HUES6 (cell line): ENCODE results near the gene DEFB108B.
"Not testable (repeated sequence)": the region's sequence is repeated elsewhere in the genome, so short reads cannot be mapped to it uniquely, and the experiment has no call there.

ENCODE experiments used
- H3K27ac ChIP-seq: 2 replicates; pipeline ENCODE4 v1.7.0; 2013; ENCODE audit warnings: low read depth, mild to moderate bottlenecking, low read length, inconsistent platforms
- H3K27me3 ChIP-seq: 2 replicates; pipeline ENCODE4 v1.6.1; 2013; ENCODE audit warnings: low read length; ENCODE audit not compliant: control insufficient read depth, insufficient read depth
- H3K36me3 ChIP-seq: 2 replicates; pipeline ENCODE4 v1.6.1; 2013; ENCODE audit warnings: low read length; ENCODE audit not compliant: control insufficient read depth, insufficient read depth
- H3K4me1 ChIP-seq: 2 replicates; pipeline ENCODE4 v1.6.1; 2013; ENCODE audit warnings: low read length; ENCODE audit not compliant: control insufficient read depth, insufficient read depth
- H3K4me3 ChIP-seq: 2 replicates; pipeline ENCODE4 v1.5.1; 2013; ENCODE audit warnings: low read depth, low read length
- H3K9ac ChIP-seq: one replicate; pipeline ENCODE4 v1.6.1; 2013; ENCODE audit warnings: mild to moderate bottlenecking, low read length
- H3K9me3 ChIP-seq: 2 replicates; pipeline ENCODE4 v1.6.1; 2013; ENCODE audit warnings: low read depth, low read length; ENCODE audit not compliant: control insufficient read depth, insufficient read depth

Gene DEFB108B

DNA sequence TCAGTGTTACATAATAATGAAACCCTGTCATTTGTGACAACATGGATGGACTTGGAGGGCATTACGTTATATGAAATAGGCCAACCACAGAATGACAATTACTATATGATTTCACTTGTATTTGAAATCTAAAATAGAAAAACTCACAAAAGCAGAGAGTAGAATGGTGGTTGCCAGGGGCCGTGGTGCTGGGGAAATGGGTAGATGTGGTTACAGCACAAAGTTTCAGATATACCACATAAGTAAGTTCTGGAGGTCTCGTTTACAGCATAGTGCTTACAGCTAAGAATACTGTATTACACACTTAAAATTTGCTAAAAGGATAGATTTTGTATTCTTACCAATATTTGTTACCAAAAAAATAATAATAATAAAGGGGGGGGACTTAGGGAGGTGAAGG lies 3.3 kb upstream of the DEFB108B start:
- H3K9ac ChIP-seq, H3K27ac ChIP-seq, H3K27me3 ChIP-seq, H3K36me3 ChIP-seq, H3K9me3 ChIP-seq, H3K4me3 ChIP-seq, H3K4me1 ChIP-seq: not testable (repeated sequence)

DNA sequence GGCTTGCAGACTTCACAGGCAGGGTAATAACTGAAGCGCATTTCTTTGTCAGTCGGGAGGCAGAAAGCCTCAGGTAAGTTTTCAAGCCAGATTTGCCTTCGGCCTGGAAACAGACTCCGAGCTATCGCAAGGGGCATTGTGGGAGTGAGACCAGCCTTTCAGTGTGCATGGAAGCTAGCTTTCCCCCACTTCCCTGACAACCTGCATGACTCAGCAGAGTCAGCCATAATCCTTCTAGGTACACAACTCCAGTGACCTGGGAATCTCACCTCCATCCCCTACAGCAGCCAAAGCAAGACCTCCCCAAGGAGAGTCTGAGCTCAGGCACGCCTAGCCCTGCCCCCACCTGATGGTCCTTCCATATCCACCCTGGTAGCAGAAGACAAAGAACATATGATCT lies 9.7 kb downstream of the DEFB108B start:
- not testable (repeated sequence) for H3K9ac ChIP-seq, H3K9me3 ChIP-seq, H3K27me3 ChIP-seq, H3K36me3 ChIP-seq, H3K27ac ChIP-seq, H3K4me3 ChIP-seq
- H3K4me1 ChIP-seq, result peaks cover 14% of the 10 kb centered on the region

DNA sequence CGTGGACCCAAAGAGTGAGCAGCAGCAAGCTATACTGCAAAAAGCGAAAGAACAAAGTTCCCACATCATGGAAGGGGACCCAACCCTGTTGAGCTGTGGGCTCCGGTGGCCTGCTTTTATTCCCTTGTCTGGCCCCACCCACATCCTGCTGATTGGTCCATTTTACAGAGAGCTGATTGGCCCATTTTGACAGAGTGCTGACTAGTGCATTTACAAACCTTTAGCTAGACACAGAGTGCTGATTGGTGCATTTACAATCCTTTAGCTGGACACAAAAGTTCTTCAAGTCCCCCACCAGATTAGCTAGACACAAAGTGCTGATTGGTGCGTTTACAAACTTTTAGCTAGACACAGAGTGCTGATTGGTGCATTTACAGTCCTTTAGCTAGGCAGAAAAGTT lies 10.4 kb downstream of the DEFB108B start:
- peaks cover 12% of the 10 kb centered on the region for H3K4me1 ChIP-seq
- H3K4me3 ChIP-seq, H3K9me3 ChIP-seq, H3K9ac ChIP-seq, H3K27me3 ChIP-seq, H3K36me3 ChIP-seq: not testable (repeated sequence)
- 0 out of 2 replicates have a peak overlapping the region, but pooled peaks have one; percentile 73 for H3K27ac ChIP-seq

DNA sequence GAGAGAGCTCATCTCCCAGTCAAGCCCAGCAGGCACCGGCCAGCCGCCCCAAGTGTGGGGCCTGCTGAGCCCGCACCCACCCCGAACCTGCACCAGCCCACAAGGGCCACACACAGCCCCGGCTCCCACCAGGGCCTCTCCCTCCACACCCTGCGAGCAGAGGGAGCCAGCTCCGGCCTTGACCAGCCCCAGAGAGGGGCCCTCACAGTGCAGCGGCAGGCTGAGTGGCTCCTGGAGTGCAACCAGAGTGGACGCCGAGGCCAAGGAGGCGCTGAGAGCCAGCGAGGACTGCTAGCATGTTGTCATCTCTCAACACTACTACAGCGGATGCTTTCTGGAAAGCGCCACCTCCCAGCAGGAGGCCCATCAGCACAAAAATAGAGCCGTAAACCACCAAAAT lies 10.9 kb downstream of the DEFB108B start:
- no peaks in the 10 kb centered on the region for H3K36me3 ChIP-seq
- H3K9ac ChIP-seq, result peak overlapping the region; percentile 30
- H3K9me3 ChIP-seq, result no peaks in the 10 kb centered on the region
- peaks cover 12% of the 10 kb centered on the region for H3K4me1 ChIP-seq
- no peaks in the 10 kb centered on the region for H3K27me3 ChIP-seq
- H3K27ac ChIP-seq, result peak overlapping the region; percentile 73
- H3K4me3 ChIP-seq, result no peak overlapping the region

DNA sequence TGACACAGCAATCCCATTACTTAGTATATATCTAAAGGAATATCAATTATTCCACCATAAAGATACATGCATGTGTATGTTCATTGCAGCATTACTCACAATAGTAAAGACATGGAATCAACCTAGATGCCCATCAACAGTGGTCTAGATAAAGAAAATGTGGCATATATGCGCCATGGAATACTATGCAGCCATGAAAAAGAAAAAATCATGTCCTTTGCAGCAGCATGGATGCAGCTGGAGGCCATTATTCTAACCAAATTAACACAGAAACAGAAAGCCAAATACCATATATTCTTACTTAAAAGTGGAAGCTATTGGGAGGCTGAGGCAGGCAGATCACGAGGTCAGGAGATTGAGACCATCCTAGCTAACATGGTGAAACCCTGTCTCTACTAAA lies 20.9 kb downstream of the DEFB108B start:
- not testable (repeated sequence) for H3K4me1 ChIP-seq, H3K36me3 ChIP-seq, H3K9me3 ChIP-seq, H3K4me3 ChIP-seq, H3K9ac ChIP-seq, H3K27me3 ChIP-seq, H3K27ac ChIP-seq

DNA sequence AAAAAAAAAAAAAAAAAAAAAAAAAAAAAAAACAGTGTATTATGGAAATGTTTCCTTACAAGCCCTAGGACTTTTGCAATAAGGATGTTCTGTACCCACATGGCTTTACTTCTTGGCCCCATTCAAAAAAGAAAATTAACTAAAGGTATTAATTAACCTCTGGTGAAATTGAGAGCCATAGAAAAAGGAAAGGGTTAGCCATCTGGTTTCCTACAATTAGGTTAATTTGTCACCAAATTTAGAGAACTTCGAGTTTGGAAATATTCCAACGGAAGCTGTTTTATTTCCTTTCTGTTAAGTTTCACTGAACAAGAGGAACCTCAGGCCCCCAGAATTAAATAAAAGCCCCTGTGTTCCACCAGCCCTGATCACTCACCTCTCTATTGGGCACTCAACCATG lies 22.9 kb downstream of the DEFB108B start:
- H3K27ac ChIP-seq, H3K4me3 ChIP-seq, H3K27me3 ChIP-seq, H3K9me3 ChIP-seq, H3K9ac ChIP-seq, H3K4me1 ChIP-seq, H3K36me3 ChIP-seq: not testable (repeated sequence)

DNA sequence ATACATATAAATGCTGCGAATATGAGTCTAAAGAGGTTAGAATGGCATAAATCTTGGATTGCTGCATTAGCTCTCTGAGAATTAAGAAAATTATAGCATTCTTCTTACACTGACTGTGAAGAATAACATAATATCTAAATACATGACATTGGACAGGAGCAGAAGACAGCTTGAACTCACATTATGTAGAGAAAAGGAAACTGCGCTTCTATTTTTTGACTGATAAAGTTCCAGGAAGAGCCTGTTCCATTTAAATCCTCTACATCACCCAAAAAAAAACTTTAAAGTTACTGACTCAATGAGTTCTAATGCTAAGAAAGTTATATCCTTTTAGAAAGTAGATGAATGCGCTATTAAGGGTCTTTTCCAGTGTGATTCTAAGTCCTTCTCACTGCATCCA lies 27.8 kb downstream of the DEFB108B start:
- H3K9me3 ChIP-seq, H3K27ac ChIP-seq, H3K9ac ChIP-seq, H3K36me3 ChIP-seq, H3K4me1 ChIP-seq, H3K27me3 ChIP-seq, H3K4me3 ChIP-seq: not testable (repeated sequence)

DNA sequence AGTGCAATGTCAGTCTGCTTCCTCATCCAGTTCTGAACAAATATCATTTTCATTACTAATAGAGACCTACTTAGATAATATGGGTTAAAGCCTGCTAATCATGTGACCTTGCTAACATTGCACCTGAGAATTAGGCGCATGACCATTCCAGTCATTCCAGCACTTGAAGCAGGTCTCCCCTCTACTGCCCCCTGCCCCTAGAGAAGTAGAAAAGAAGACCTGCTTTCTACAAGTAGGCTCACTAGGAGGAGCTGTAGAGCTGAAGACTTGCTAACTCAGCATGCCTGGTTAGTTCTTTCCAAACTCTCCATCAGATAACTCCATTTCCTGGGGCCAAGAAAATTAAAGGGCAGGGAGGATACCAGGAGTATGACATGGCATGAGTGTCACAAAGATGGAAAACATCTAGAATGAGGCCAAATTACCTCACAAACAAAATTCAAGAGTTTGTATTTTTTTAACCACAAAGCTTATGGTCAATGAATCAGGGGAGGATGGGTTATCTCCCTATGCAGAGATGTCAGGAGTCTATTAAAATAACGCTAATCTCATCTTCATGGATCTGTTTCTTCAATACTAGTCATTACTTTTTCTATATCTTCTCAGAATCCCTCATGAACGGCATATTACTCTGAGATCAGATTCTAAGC lies 31.1 kb downstream of the DEFB108B start:
- not testable (repeated sequence) for H3K9ac ChIP-seq, H3K9me3 ChIP-seq, H3K36me3 ChIP-seq, H3K4me1 ChIP-seq, H3K27me3 ChIP-seq, H3K4me3 ChIP-seq, H3K27ac ChIP-seq

DNA sequence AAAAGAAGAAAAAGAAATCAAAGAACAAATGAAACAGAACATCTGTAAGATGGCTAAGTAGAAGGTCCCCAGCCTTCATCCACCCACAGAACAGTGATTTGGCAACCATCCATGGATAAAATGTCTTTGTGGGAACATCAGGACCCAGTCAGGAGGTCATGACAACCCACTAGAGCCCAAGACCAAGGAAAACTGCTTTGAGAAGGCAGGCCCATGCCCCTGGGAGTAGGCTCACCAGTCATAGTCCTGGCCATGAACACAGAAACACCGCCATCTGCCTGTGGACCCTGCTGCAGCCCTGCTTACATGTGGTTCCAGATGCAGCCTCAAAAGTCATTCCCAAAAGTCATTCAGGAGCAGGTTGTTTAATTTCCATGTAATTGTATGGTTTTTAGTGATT lies 34.2 kb downstream of the DEFB108B start:
- H3K36me3 ChIP-seq, H3K4me1 ChIP-seq, H3K9ac ChIP-seq, H3K9me3 ChIP-seq, H3K27me3 ChIP-seq, H3K27ac ChIP-seq, H3K4me3 ChIP-seq: not testable (repeated sequence)

DNA sequence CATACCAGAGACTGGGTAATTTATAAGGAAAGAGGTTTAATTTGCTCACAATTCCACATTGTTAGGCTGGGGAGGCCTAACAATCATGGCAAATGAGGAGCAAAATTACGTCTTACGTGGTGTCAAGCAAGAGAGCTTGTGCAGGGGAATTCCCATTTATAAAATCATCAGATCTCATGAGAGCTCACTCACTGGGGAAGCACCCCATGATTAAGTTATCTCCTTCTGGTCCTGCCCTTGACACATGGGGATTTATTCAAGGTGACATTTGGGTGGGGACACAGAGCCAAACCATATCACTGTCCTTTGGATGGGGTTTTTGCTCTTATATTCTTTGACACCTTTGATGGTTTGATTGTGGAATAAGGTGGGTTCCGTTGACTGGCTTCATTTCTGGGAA lies 36.9 kb downstream of the DEFB108B start:
- not testable (repeated sequence) for H3K36me3 ChIP-seq, H3K4me3 ChIP-seq, H3K4me1 ChIP-seq, H3K27me3 ChIP-seq, H3K9me3 ChIP-seq, H3K9ac ChIP-seq, H3K27ac ChIP-seq

DNA sequence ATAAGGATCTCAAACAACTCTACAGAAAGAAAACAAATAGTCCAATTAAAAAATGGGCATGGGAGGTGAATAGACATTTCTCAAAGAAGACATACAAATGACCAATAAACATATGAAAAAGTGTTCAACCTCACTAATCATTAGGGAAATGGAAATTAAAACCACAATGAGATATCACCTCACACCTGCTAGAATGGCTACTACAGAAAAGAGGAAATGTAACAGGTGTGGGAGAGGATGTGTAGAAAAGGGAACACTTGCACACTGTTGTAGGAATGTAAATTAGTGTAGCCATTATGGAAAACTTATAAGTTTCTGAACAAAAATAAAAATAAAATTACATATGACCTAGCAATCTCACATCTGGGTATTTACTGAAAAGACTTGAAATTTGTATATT lies 37.7 kb downstream of the DEFB108B start:
- not testable (repeated sequence) for H3K9me3 ChIP-seq, H3K4me3 ChIP-seq, H3K36me3 ChIP-seq, H3K27me3 ChIP-seq, H3K27ac ChIP-seq, H3K9ac ChIP-seq, H3K4me1 ChIP-seq

DNA sequence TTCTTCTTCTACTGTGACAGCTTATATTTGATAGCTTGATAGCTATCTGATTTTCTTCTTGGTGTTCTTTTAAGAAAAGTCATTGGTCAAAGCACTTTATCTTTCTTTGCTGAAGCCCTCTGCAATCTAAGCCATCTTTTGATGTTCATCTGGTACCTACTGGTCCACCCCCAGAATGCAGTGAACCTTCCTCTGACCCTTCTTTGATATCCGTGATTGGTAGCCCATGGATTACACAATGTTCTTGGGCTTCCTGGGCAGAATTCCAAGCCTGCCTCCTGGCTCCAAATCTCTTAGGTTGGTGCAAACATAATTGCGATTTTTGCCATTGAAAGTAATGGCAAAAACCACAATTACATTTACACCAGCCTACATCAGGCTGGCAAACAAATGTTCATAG lies 43.3 kb downstream of the DEFB108B start:
- not testable (repeated sequence) for H3K4me3 ChIP-seq, H3K9me3 ChIP-seq, H3K27ac ChIP-seq, H3K36me3 ChIP-seq, H3K4me1 ChIP-seq, H3K9ac ChIP-seq, H3K27me3 ChIP-seq
